Activated CD4-positive, alpha-beta T cell treated with anti-CD3 and anti-CD28 coated beads for 36 hours (primary cell): Measurements from ENCODE around the gene OR5K4. TPM values are rescaled to one million over a fixed set of nuclear protein-coding genes. Genes with fewer than 3 reads are reported as not detected.

ENCODE experiments used
- ATAC-seq: fragments of 200-7000 bp; cut with Tn5 transposase; one replicate; pipeline ENCODE4 v1.10.0; 2021; ENCODE audit warnings: mild to moderate bottlenecking, moderate library complexity
- CTCF ChIA-PET: fragments of 350-600 bp; sonication (Branson Sonifier 250); formaldehyde crosslinking; loops from one replicate; lab custom pipeline; 2021; ENCODE audit warnings: antibody characterized with exemption; lab: Charles Lee
- POLR2A ChIA-PET: fragments of 350-600 bp; sonication (Branson Sonifier 250); formaldehyde crosslinking; loops from one replicate; lab custom pipeline; 2021; ENCODE audit warnings: antibody characterized with exemption, inconsistent platforms; lab: Charles Lee
- DNase-seq: peaks from one replicate; pipeline ENCODE4 v3.0.0-alpha.2; 2020
- H3K27ac Mint-ChIP-seq: one replicate; pipeline ENCODE4 v1.8.0; 2021; ENCODE audit warnings: mixed read lengths
- H3K27me3 Mint-ChIP-seq: one replicate; pipeline ENCODE4 v1.8.0; 2021; ENCODE audit warnings: mixed read lengths
- H3K36me3 Mint-ChIP-seq: one replicate; pipeline ENCODE4 v1.8.0; 2021; ENCODE audit warnings: low read depth, mixed read lengths
- H3K4me1 Mint-ChIP-seq: one replicate; pipeline ENCODE4 v1.8.0; 2021; ENCODE audit warnings: mixed read lengths
- H3K4me3 Mint-ChIP-seq: one replicate; pipeline ENCODE4 v1.8.0; 2021; ENCODE audit warnings: mild to moderate bottlenecking, moderate library complexity, mixed read lengths
- H3K9me3 Mint-ChIP-seq: one replicate; pipeline ENCODE4 v1.8.0; 2021; ENCODE audit warnings: low read depth, mixed read lengths
- intact Hi-C, 2 experiments: fragments of 100-400 bp; cut with DNase I in 1 of 2; cut with micrococcal nuclease in 1 of 2; formaldehyde crosslinking; loops; one replicate each; pipeline versions ENCODE4 v1.14.2 to v1.15.1; 2022 to 2024; cut with DNase I, micrococcal nuclease
- total RNA-seq, 2 experiments: library from RNA; stranded (reverse); gene quantifications; one replicate each; pipeline ENCODE4 v1.2.3, GENCODE V29; 2021

The OR5K4 gene
- total RNA-seq, 2 experiments from 2014 or later = not detected

GRCh38 chr3:98333989-98334606 lies 19.6 kb upstream of the OR5K4 start:
- Mint-ChIP-seq H3K4me3 (no peak overlapping the region), H3K27ac (no peak overlapping the region), H3K36me3 (no peaks in the 10 kb centered on the region), H3K27me3 (peaks cover 13% of the 10 kb centered on the region), H3K9me3 (no peaks in the 10 kb centered on the region), H3K4me1 (no peaks in the 10 kb centered on the region)
- ChIA-PET POLR2A (no interaction called here), CTCF (no interaction called here)
- ATAC-seq (peak; percentile 73), DNase-seq (peak; percentile 24)
- intact Hi-C loops = loop anchor here (2.0 to 5.0 kb wide), 4 partner anchors 239 to 479 kb away; no protein-coding TSS in a partner anchor

DNA sequence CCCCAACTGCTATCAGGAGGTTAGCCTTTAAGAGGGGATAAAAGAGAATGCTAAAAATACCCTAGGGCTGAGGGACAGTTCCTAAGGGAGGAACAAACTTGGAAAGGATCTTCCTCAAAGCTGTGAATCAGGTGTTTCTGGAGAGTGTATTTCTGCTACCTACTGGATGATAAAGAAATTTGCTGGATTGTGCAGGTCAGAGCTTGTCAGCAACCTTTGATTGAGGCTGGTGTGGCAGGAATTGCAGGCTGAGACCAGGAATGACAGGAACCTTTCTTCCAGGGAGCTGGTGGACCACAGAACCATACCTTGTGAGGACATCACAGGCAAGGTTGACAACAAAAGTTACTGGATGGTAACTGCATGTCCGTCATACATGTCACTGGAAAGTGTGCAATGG lies 14.6 kb upstream of the OR5K4 start:
- DNase-seq (no peak), ATAC-seq (no peak)
- H3K4me3 Mint-ChIP-seq = no peak overlapping the region
- intact Hi-C loops = no loop called here
- H3K27ac Mint-ChIP-seq = no peak overlapping the region
- peaks cover 8% of the 10 kb centered on the region for H3K27me3 Mint-ChIP-seq
- POLR2A ChIA-PET = no interaction called here
- no peaks in the 10 kb centered on the region for H3K9me3 Mint-ChIP-seq
- peaks cover 2% of the 10 kb centered on the region for H3K4me1 Mint-ChIP-seq
- no peaks in the 10 kb centered on the region for H3K36me3 Mint-ChIP-seq
- CTCF ChIA-PET = interaction anchor here (0.6 to 1.5 kb wide), 5 partner anchors 8 to 476 kb away, joined by 3 to 6 read pairs (median 4); no protein-coding TSS in a partner anchor

DNA sequence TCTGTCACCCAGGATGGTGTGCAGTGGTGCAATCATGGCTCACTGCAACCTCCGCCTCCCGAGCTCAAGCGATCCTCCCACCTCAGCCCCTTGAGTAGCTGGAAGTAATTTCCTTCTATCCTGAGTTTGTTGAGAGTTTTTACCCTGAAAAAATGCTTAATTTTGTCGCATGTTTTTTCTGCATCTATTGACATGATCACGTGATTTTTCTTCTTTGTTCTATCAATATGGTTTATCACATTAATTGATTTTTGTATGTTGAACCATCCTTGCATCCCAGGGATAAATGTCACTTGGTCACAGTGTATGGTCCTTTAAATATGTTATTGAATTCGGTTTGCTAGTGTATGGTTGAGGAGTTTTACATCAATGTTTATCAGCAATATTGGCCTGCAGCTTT lies 11.9 kb upstream of the OR5K4 start:
- peaks cover 11% of the 10 kb centered on the region for H3K27me3 Mint-ChIP-seq
- H3K4me3 Mint-ChIP-seq = no peak overlapping the region
- POLR2A ChIA-PET = no interaction called here
- H3K36me3 Mint-ChIP-seq = no peaks in the 10 kb centered on the region
- intact Hi-C loops = loop anchor here in 1 of 2 experiments (5.0 kb wide), 1 partner anchor 251 kb away; the partner anchor contains the start of gene CPOX
- H3K4me1 Mint-ChIP-seq = peaks cover 2% of the 10 kb centered on the region
- H3K9me3 Mint-ChIP-seq = no peaks in the 10 kb centered on the region
- CTCF ChIA-PET = interaction anchor here (1.2 kb wide), 1 partner anchor 12 kb away, joined by 4 read pairs; no protein-coding TSS in a partner anchor
- DNase-seq (no peak), ATAC-seq (no peak)
- no peak overlapping the region for H3K27ac Mint-ChIP-seq

DNA sequence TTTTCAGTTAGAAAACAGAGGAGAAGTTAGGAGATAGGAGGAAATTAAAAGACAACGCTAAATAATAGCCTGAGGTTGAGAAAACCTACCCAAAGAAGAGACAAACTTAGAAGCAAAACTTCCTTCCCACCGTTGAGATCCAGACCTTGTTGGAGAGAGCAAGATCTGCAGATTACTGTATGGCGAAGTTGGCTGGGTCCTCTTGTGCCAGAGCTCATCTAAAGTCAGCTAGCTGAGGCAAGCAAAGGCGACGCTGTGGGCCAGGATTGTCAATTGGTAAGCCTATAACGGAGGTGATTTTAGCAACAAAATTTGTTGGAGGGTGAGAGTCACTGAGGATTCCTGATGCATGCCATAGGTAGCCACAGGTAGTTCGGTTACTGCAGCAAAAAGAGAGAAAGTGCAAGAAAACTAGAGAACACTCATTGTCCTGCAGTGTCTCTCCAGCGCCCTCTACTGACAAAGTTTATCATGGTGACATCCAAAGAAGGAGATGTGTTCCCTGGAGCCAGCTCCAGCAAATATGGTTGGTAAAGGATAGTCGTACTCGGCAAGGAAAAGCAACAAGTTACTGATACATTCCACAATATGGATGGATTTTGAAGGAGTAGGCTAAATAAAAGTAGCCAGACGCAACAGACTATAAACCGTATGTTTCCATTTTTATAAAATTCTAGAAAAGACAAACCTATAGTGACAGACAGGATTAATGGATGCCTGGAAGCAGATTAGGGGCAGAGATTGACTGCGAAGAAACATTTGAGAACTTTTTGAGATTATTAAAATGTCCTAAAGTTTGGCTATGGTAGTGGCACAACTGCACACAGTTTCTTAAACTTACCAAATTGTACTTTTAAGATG lies 9.8 kb upstream of the OR5K4 start:
- Mint-ChIP-seq H3K27ac (no peak overlapping the region), H3K4me3 (no peak overlapping the region), H3K9me3 (no peaks in the 10 kb centered on the region), H3K4me1 (peaks cover 2% of the 10 kb centered on the region), H3K27me3 (peaks cover 11% of the 10 kb centered on the region), H3K36me3 (no peaks in the 10 kb centered on the region)
- ChIA-PET CTCF (interaction anchor here (0.6 to 1.7 kb wide), 10 partner anchors 14 to 424 kb away, joined by 3 to 6 read pairs (median 3); no protein-coding TSS in a partner anchor), POLR2A (no interaction called here)
- ATAC-seq (no peak), DNase-seq (peak; percentile 56)
- intact Hi-C loops = loop anchor here in 1 of 2 experiments (1.0 to 5.0 kb wide), 2 partner anchors 228 to 248 kb away; partner anchors contain the start of gene CPOX

- Mint-ChIP-seq H3K4me1 (no peaks in the 10 kb centered on the region), H3K27me3 (peaks cover 9% of the 10 kb centered on the region), H3K9me3 (no peaks in the 10 kb centered on the region), H3K4me3 (no peak overlapping the region), H3K27ac (no peak overlapping the region), H3K36me3 (no peaks in the 10 kb centered on the region)
- DNase-seq = no peak
- intact Hi-C loops = no loop called here
- CTCF ChIA-PET = no interaction called here
- POLR2A ChIA-PET = no interaction called here
- no peak for ATAC-seq
Measured at GRCh38 chr3:98350082-98350481, 3.6 kb upstream of the OR5K4 start.

- peaks cover 4% of the 10 kb centered on the region for H3K27me3 Mint-ChIP-seq
- ATAC-seq (no peak), DNase-seq (no peak)
- ChIA-PET CTCF (no interaction called here), POLR2A (no interaction called here)
- intact Hi-C loops = no loop called here
- no peaks in the 10 kb centered on the region for H3K4me1 Mint-ChIP-seq
- no peak overlapping the region for H3K27ac Mint-ChIP-seq
- H3K36me3 Mint-ChIP-seq = no peaks in the 10 kb centered on the region
- peaks cover 15% of the 10 kb centered on the region for H3K9me3 Mint-ChIP-seq
- no peak overlapping the region for H3K4me3 Mint-ChIP-seq
Measured at GRCh38 chr3:98359250-98359649, 5.6 kb downstream of the OR5K4 start.

DNA sequence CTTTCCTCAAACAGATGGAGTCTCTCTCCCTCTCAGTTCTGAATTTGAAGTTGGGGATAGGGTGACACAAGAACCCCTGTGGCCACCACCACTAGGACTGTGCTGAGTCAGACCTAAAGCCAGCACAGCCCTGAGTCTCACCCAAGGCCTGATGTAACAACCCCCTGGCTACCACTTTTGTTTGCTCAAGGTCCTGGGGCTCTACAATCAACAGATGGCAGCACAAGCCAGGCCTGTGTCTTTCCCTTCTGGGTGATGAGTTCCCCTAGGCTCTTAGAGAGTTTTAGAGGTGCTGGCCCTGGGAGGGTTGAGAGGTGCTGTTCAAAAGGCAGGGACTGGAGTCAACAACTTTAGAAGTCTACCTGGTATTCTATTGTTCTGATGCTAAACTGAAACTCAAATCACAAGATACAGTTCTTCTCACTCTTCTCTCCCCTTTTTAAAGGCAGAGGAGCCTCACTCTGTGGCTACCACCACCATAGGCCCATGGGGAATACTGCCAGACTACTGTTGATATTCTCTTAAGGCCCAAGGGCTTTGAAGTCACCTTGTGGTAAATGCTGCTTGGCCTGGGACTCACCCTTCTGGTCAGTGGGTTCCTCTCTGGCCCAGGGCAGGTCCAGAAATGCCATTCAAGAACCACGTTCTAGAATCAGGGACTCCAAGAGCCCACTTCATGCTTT lies 6.5 kb downstream of the OR5K4 start:
- intact Hi-C loops = loop anchor here in 1 of 2 experiments (5.0 kb wide), 1 partner anchor 212 kb away; no protein-coding TSS in a partner anchor
- no peaks in the 10 kb centered on the region for H3K36me3 Mint-ChIP-seq
- ChIA-PET POLR2A (no interaction called here), CTCF (no interaction called here)
- peak; percentile 27 for DNase-seq
- peaks cover 15% of the 10 kb centered on the region for H3K9me3 Mint-ChIP-seq
- no peak overlapping the region for H3K4me3 Mint-ChIP-seq
- peak; percentile 64 for ATAC-seq
- no peaks in the 10 kb centered on the region for H3K4me1 Mint-ChIP-seq
- no peak overlapping the region for H3K27ac Mint-ChIP-seq
- peaks cover 4% of the 10 kb centered on the region for H3K27me3 Mint-ChIP-seq

GRCh38 chr3:98360681-98361080 lies 7.0 kb downstream of the OR5K4 start:
- no peak for DNase-seq
- Mint-ChIP-seq H3K4me3 (no peak overlapping the region), H3K27me3 (peaks cover 4% of the 10 kb centered on the region), H3K27ac (no peak overlapping the region), H3K4me1 (no peaks in the 10 kb centered on the region), H3K9me3 (peaks cover 17% of the 10 kb centered on the region), H3K36me3 (no peaks in the 10 kb centered on the region)
- ChIA-PET CTCF (no interaction called here), POLR2A (no interaction called here)
- intact Hi-C loops = loop anchor here in 1 of 2 experiments (5.0 kb wide), 1 partner anchor 212 kb away; no protein-coding TSS in a partner anchor
- no peak for ATAC-seq

DNA sequence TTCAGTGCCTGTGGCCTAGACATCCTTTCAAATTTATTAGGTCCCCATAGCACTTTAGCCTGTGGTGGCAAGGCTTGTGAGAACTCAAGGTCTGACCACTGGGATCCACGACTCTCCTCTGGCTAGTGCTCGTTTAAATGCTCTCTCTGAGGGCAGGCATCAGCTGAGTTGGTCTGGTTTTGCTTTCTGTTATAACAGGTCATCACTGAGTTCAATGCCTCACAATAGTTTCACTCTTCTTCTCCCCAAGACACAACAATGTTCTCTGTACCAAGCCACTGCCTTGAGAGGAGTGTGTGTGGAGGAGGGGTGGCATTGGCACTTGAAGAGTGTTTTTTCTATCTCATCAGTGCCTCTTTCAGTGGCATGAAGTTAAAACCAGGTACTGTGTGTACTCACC lies 7.6 kb downstream of the OR5K4 start:
- Mint-ChIP-seq H3K4me3 (no peak overlapping the region), H3K9me3 (peaks cover 17% of the 10 kb centered on the region), H3K27ac (no peak overlapping the region), H3K27me3 (peaks cover 4% of the 10 kb centered on the region), H3K4me1 (no peaks in the 10 kb centered on the region), H3K36me3 (no peaks in the 10 kb centered on the region)
- DNase-seq = no peak
- intact Hi-C loops = loop anchor here in 1 of 2 experiments (5.0 kb wide), 1 partner anchor 211 kb away; no protein-coding TSS in a partner anchor
- no peak for ATAC-seq
- CTCF ChIA-PET = no interaction called here
- POLR2A ChIA-PET = no interaction called here

- ChIA-PET POLR2A (no interaction called here), CTCF (no interaction called here)
- no peaks in the 10 kb centered on the region for H3K36me3 Mint-ChIP-seq
- H3K4me1 Mint-ChIP-seq = peaks cover 2% of the 10 kb centered on the region
- ATAC-seq (no peak), DNase-seq (no peak)
- peaks cover 2% of the 10 kb centered on the region for H3K9me3 Mint-ChIP-seq
- H3K4me3 Mint-ChIP-seq = no peak overlapping the region
- peaks cover 1% of the 10 kb centered on the region for H3K27me3 Mint-ChIP-seq
- no peak overlapping the region for H3K27ac Mint-ChIP-seq
- intact Hi-C loops = no loop called here
Measured at GRCh38 chr3:98367464-98368246, 14.0 kb downstream of the OR5K4 start.

GRCh38 chr3:98371186-98371585 lies 17.5 kb downstream of the OR5K4 start:
- Mint-ChIP-seq H3K27ac (no peak overlapping the region), H3K36me3 (no peaks in the 10 kb centered on the region), H3K9me3 (no peaks in the 10 kb centered on the region), H3K4me3 (no peak overlapping the region), H3K4me1 (peaks cover 2% of the 10 kb centered on the region), H3K27me3 (peaks cover 1% of the 10 kb centered on the region)
- intact Hi-C loops = no loop called here
- POLR2A ChIA-PET = no interaction called here
- DNase-seq (no peak), ATAC-seq (no peak)
- CTCF ChIA-PET = no interaction called here
